Nephron (organoid): ENCODE data around the gene SSUH2.
"Not testable (repeated sequence)": the region's sequence is repeated elsewhere in the genome, so short reads cannot be mapped to it uniquely, and the experiment has no call there.

ENCODE experiments used
- H3K27ac Mint-ChIP-seq, 3 experiments: 2 replicates each; pipeline ENCODE4 v1.8.0; 2020; ENCODE audit warnings: mixed read lengths in 3 of 3, mild to moderate bottlenecking in 2 of 3, moderate library complexity in 1 of 3
- H3K27me3 Mint-ChIP-seq: 2 replicates; pipeline ENCODE4 v1.8.0; 2021; ENCODE audit warnings: low read depth, mild to moderate bottlenecking, moderate library complexity, mixed read lengths
- H3K36me3 Mint-ChIP-seq: 2 replicates; pipeline ENCODE4 v1.8.0; 2020; ENCODE audit warnings: low read depth, mixed read lengths
- H3K4me1 Mint-ChIP-seq: 2 replicates; pipeline ENCODE4 v1.8.0; 2020; ENCODE audit warnings: mixed read lengths
- H3K4me3 Mint-ChIP-seq, 3 experiments: 2 replicates each; pipeline ENCODE4 v1.8.0; 2020; ENCODE audit warnings: mild to moderate bottlenecking in 3 of 3, mixed read lengths in 3 of 3, moderate library complexity in 2 of 3
- H3K9me3 Mint-ChIP-seq: 2 replicates; pipeline ENCODE4 v1.8.0; 2020; ENCODE audit warnings: mixed read lengths
- TF ChIP-seq, protein P1 (sequence below), 3 experiments: fragments of 200-600 bp; sonication (generic); IDR thresholded peaks; one replicate each; pipeline ENCODE4 v1.5.0; 2021; ENCODE audit warnings: antibody characterized with exemption in 3 of 3; ENCODE audit not compliant: unreplicated experiment in 3 of 3

SSUH2 gene

DNA sequence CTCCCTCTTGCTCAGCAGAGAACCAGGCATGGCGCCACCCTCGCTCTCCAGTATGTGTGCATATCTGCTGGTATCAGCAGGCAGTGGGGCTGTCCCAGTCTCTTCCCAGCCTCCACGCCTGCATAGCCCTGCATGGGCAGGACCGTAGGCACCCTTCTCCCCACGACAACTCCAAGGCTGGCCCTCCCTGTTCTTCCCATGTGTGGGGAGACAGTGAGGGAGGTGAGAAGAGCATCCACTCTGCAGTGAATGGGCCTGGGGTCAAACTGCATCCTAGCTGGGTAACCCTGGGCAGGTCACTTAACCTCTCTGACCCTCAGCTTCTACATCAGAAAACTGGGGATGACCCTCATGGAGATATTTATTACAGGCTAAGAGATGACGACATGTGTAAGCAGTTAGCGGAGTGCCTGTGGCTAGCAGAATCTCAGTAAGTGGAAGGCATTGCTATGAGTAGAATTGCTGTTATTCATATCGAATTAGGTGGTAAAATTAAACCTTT is 13.3 kb upstream of the SSUH2 start:
- Mint-ChIP-seq H3K36me3 (no peaks in the 10 kb centered on the region), H3K4me3 (peak overlapping the region in 1 of 3 experiments; percentile 15), H3K9me3 (peaks cover 4% of the 10 kb centered on the region), H3K27ac (peak overlapping the region; percentile 88 to 93 (median 89)), H3K27me3 (no peaks in the 10 kb centered on the region), H3K4me1 (peaks cover 68% of the 10 kb centered on the region)
- TF ChIP-seq, protein P1, sequence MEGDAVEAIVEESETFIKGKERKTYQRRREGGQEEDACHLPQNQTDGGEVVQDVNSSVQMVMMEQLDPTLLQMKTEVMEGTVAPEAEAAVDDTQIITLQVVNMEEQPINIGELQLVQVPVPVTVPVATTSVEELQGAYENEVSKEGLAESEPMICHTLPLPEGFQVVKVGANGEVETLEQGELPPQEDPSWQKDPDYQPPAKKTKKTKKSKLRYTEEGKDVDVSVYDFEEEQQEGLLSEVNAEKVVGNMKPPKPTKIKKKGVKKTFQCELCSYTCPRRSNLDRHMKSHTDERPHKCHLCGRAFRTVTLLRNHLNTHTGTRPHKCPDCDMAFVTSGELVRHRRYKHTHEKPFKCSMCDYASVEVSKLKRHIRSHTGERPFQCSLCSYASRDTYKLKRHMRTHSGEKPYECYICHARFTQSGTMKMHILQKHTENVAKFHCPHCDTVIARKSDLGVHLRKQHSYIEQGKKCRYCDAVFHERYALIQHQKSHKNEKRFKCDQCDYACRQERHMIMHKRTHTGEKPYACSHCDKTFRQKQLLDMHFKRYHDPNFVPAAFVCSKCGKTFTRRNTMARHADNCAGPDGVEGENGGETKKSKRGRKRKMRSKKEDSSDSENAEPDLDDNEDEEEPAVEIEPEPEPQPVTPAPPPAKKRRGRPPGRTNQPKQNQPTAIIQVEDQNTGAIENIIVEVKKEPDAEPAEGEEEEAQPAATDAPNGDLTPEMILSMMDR (IDR thresholded peaks at IDR 0.05; ENCODE audit: unreplicated experiment in 3 of 3) = no peak

DNA sequence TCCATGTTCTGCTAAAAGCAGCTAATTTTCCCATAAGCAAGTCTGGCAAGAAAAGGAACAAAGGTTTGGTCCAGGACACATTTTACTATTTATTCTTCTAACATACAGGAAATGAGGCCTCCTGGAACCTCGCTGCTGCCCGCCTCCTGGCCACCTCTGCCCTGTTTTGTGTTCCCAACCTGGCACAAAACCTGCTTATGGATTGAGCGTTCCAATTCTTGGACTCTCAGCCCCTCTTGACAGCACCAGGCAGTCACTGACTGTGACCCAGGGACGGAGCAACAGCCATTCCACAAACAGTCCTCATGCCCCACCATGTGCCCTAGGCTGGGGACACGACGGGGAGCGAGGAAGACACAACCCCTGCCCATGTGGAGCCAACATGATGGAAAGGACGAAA is 11.6 kb upstream of the SSUH2 start:
- Mint-ChIP-seq H3K4me3 (no peak overlapping the region), H3K9me3 (peaks cover 4% of the 10 kb centered on the region), H3K4me1 (peaks cover 67% of the 10 kb centered on the region), H3K27me3 (peaks cover 11% of the 10 kb centered on the region), H3K36me3 (no peaks in the 10 kb centered on the region), H3K27ac (peak overlapping the region; percentile 59 to 88 (median 83))
- TF ChIP-seq, protein P1 (IDR thresholded peaks at IDR 0.05; ENCODE audit: unreplicated experiment in 3 of 3) = no peak

DNA sequence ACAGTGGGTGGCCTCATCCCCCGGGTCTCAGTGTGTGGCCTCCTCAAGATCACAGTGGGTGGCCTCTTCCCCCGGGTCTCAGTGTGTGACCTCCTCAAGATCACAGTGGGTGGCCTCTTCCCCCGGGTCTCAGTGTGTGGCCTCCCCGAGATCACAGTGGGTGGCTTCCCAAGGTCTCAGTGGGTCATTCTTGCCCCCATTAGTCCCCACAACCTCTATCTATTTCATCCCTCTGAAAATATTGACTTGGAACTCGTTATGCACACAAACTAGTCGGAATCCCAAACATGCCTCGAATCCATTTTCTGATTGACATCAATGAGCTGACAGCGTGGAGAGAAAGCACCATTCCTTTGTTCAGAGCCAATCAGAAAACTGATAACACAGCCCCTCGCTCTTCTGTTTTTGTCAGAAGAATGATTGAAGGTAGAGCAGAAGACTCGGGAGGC is 10.8 kb upstream of the SSUH2 start:
- Mint-ChIP-seq H3K27me3 (peaks cover 11% of the 10 kb centered on the region), H3K4me3 (no peak overlapping the region), H3K9me3 (peaks cover 4% of the 10 kb centered on the region), H3K36me3 (no peaks in the 10 kb centered on the region), H3K4me1 (peaks cover 66% of the 10 kb centered on the region), H3K27ac (peak overlapping the region; percentile 59 to 88 (median 83))
- TF ChIP-seq, protein P1 (IDR thresholded peaks at IDR 0.05; ENCODE audit: unreplicated experiment in 3 of 3) = no peak

DNA sequence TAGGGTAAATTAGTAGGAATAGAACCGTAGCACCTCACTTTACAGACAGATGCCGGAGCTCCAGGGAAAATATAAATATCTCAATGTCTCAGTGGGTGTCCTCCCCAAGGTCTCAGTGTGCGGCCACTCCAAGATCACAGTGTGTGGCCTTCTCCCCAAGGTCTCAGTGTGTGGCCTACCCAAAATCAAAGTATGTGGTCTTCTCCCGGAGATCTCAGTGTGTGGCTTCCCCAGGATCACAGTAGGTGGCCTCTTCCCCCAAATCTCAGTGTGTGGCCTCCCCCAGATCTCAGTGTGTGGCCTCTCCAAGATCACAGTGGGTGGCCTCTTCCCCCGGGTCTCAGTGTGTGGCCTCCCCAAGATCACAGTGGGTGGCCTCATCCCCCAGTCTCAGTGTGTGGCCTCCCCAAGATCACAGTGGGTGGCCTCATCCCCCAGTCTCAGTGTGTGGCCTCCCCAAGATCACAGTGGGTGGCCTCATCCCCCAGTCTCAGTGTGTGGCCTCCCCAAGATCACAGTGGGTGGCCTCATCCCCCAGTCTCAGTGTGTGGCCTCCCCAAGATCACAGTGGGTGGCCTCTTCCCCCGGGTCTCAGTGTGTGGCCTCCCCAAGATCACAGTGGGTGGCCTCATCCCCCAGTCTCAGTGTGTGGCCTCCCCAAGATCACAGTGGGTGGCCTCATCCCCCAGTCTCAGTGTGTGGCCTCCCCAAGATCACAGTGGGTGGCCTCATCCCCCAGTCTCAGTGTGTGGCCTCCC is 10.2 kb upstream of the SSUH2 start:
- H3K9me3 Mint-ChIP-seq, H3K4me3 Mint-ChIP-seq, H3K36me3 Mint-ChIP-seq: not testable (repeated sequence)
- peaks cover 11% of the 10 kb centered on the region for H3K27me3 Mint-ChIP-seq
- peaks cover 65% of the 10 kb centered on the region for H3K4me1 Mint-ChIP-seq
- peak overlapping the region; percentile 39 to 57 (median 45) for H3K27ac Mint-ChIP-seq

DNA sequence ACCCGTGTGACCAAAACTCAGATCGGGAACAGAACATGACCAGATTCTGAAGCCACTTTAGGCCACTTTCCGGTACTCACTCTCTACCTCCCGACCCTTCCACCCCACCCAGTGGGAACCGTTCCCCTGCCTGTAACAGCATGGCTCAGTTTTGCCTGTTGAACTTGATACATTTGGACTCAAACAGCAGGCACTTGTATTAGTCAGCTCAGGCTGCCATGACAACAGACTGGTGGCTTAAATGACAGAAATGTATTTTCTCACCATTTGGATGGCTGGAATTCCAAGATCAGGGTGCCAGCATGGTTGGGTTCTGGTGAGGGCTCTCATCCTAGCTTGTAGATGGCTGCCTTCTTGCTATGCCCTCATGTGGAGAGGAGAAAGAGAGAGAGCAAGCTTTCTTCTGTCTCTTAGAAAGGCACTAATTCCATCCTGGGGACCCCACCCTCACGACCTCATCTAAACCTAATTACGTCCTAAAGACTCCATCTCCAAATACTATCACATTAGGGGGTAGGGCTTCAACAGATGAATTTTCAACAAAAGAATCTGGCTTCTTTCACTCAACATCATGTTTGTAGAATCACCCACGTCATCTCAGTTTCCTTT is 9.3 kb upstream of the SSUH2 start:
- TF ChIP-seq, protein P1 (IDR thresholded peaks at IDR 0.05; ENCODE audit: unreplicated experiment in 3 of 3) = no peak
- no peak overlapping the region for H3K4me3 Mint-ChIP-seq
- H3K4me1 Mint-ChIP-seq = peaks cover 63% of the 10 kb centered on the region
- peaks cover 4% of the 10 kb centered on the region for H3K9me3 Mint-ChIP-seq
- peaks cover 13% of the 10 kb centered on the region for H3K27me3 Mint-ChIP-seq
- no peaks in the 10 kb centered on the region for H3K36me3 Mint-ChIP-seq
- peak overlapping the region; percentile 39 to 57 (median 45) for H3K27ac Mint-ChIP-seq

DNA sequence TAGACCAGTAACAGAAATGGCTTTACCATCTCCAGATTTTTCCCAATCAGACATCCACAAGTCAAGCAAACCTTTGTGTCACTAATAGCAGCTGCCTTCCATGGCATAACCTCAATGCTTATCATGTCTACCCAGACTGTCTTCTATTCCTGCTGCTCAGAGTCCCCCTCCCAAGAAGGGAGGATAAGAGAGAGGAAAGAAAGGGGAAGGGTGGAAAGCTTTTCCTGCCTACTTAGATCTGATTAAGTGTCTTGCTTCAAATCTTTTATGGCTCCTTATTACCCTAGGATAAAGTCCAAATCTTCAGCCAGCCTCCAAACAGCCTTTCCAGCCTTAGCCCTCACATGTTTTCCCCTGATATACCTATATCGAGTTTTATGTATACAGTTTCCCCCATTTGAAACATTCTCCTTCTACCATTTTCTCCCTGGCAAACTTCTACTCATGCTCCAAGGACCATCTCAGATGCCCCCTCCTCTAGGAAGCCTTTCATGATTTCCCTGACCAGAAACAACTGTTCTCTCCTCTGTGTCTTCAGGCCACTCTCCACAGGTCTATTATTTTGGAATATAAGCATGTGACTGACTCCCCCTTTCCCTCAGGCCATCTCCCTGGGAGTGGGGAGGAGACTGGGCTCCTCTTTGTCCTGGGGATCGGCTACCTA is 7.9 kb upstream of the SSUH2 start:
- Mint-ChIP-seq H3K4me3 (no peak overlapping the region), H3K9me3 (peaks cover 4% of the 10 kb centered on the region), H3K27me3 (peaks cover 17% of the 10 kb centered on the region), H3K36me3 (no peaks in the 10 kb centered on the region), H3K4me1 (peaks cover 49% of the 10 kb centered on the region), H3K27ac (peak overlapping the region in 2 of 3 experiments; percentile 6 to 13)
- TF ChIP-seq, protein P1 (IDR thresholded peaks at IDR 0.05; ENCODE audit: unreplicated experiment in 3 of 3) = no peak
